ENCODE data around the gene LRCH3.
A peak's percentile ranks its signal among the peaks of the same experiment; 100 is the strongest.

Gene LRCH3

GRCh38 chr3:197836244-197836643, 45.2 kb downstream of the LRCH3 start:
- DNase-seq (ENCODE audit: low spot score): no peak
- no peak for TF ChIP-seq CTCF (IDR thresholded peaks at IDR 0.05; ENCODE audit: extremely low read depth, missing control alignments)

GRCh38 chr3:197837282-197837681, 46.2 kb downstream of the LRCH3 start:
- TF ChIP-seq CTCF (IDR thresholded peaks at IDR 0.05; ENCODE audit: extremely low read depth, missing control alignments): no peak
- DNase-seq (ENCODE audit: low spot score): no peak

- TF ChIP-seq CTCF (IDR thresholded peaks at IDR 0.05; ENCODE audit: extremely low read depth, missing control alignments): no peak
- DNase-seq (ENCODE audit: low spot score): no peak
Observed at GRCh38 chr3:197841789-197842188, 50.7 kb downstream of the LRCH3 start.

- TF ChIP-seq CTCF (IDR thresholded peaks at IDR 0.05; ENCODE audit: extremely low read depth, missing control alignments): no peak
- peak; percentile 14 for DNase-seq (ENCODE audit: low spot score)
Observed at GRCh38 chr3:197846491-197846890, 55.4 kb downstream of the LRCH3 start.

- DNase-seq (ENCODE audit: low spot score): peak; percentile 72
Observed at GRCh38 chr3:197847866-197848401, 56.9 kb downstream of the LRCH3 start.

GRCh38 chr3:197854596-197855343, 63.7 kb downstream of the LRCH3 start:
- no peak for TF ChIP-seq CTCF (IDR thresholded peaks at IDR 0.05; ENCODE audit: extremely low read depth, missing control alignments)

More at GRCh38 chr3:197847866-197848401, 56.9 kb downstream of the LRCH3 start:
- no peak for TF ChIP-seq CTCF (IDR thresholded peaks at IDR 0.05; ENCODE audit: extremely low read depth, missing control alignments)

GRCh38 chr3:197855571-197855970, 64.5 kb downstream of the LRCH3 start:
- DNase-seq (ENCODE audit: low spot score): no peak

More at GRCh38 chr3:197854596-197855343, 63.7 kb downstream of the LRCH3 start:
- no peak for DNase-seq (ENCODE audit: low spot score)

More at GRCh38 chr3:197855571-197855970, 64.5 kb downstream of the LRCH3 start:
- no peak for TF ChIP-seq CTCF (IDR thresholded peaks at IDR 0.05; ENCODE audit: extremely low read depth, missing control alignments)
